K562 (cell line): ENCODE measurements around the gene PRRT1. TPM values are rescaled to one million over a fixed set of nuclear protein-coding genes. Genes with fewer than 3 reads are reported as not detected.
A peak's percentile ranks its signal among the peaks of the same experiment; 100 is the strongest.

Experiments
- BMI1 ChIP-seq: fragments of 150-350 bp; IDR thresholded peaks from 2 replicates; pipeline ENCODE4 v1.6.1; 2014; ENCODE audit warnings: low read length
- CHD2 ChIP-seq: IDR thresholded peaks from 2 replicates; pipeline ENCODE4 v1.6.1; 2011; ENCODE audit warnings: low read depth, low read length
- HDAC3 ChIP-seq: fragments of 450-650 bp; IDR thresholded peaks from 2 replicates; pipeline ENCODE4 v1.6.1; 2018; ENCODE audit warnings: borderline replicate concordance, mild to moderate bottlenecking, moderate library complexity; ENCODE audit not compliant: partially characterized antibody
- JUNB ChIP-seq: fragments of 450-650 bp; formaldehyde crosslinking; conservative IDR thresholded peaks from 2 replicates; pipeline ENCODE4 v1.4.0; 2020; ENCODE audit warnings: mild to moderate bottlenecking
- KDM1A ChIP-seq, 2 experiments: fragments of 450-650 bp; IDR thresholded peaks; 2 replicates each; pipeline ENCODE4 v1.6.1; 2016; ENCODE audit warnings: mild to moderate bottlenecking in 2 of 2
- NBN ChIP-seq: fragments of 450-650 bp; IDR thresholded peaks from 2 replicates; pipeline ENCODE4 v1.6.1; 2016; ENCODE audit warnings: low read depth, mild to moderate bottlenecking
- PRPF4 ChIP-seq: fragments of 200-400 bp; formaldehyde crosslinking; IDR thresholded peaks from one replicate; pipeline ENCODE4 v1.6.1; 2017; ENCODE audit warnings: low read length, low read depth, mild to moderate bottlenecking; ENCODE audit not compliant: insufficient read depth, poor library complexity, severe bottlenecking
- PTTG1 ChIP-seq: fragments of 450-650 bp; IDR thresholded peaks from 2 replicates; pipeline ENCODE4 v1.6.1; 2016; ENCODE audit warnings: low read depth, mild to moderate bottlenecking, missing genetic modification characterization, missing compliant biosample characterization
- PURB ChIP-seq: sonication (generic); formaldehyde crosslinking; IDR thresholded peaks from 2 replicates; pipeline ENCODE4 v1.9.0; 2021; ENCODE audit warnings: low read depth, mild to moderate bottlenecking, missing genetic modification reagents
- SMAD4 ChIP-seq: fragments of 250-450 bp; sonication (Bioruptor Pico); conservative IDR thresholded peaks from 2 replicates; pipeline ENCODE4 v1.8.0; 2021; ENCODE audit warnings: inconsistent platforms, mild to moderate bottlenecking, moderate library complexity
- ZBTB1 ChIP-seq: sonication (generic); formaldehyde crosslinking; IDR thresholded peaks from 2 replicates; pipeline ENCODE4 v1.8.1; 2023; ENCODE audit warnings: missing genetic modification reagents, low read depth, mild to moderate bottlenecking, borderline replicate concordance
- ZNF764 ChIP-seq: fragments of 250-450 bp; sonication (Bioruptor Pico); IDR thresholded peaks from 2 replicates; pipeline ENCODE4 v1.4.0; 2020; ENCODE audit warnings: low read depth, mild to moderate bottlenecking, moderate library complexity
- polyA plus RNA-seq, 8 experiments: library from polyadenylated mRNA; depleted of rRNA in 4 of 8; stranded (reverse) in 5 of 8; unstranded in 3 of 8; fragments of >200 nt; fragmentation: Nextera tagmentation in 2 of 8; fragmentation: Illumina TruSeq in 1 of 8; extraction: Ambion mirVana in 2 of 8; extraction: Trizol in 1 of 8; gene quantifications; 2 replicates each; pipeline versions ENCODE4 v1.2.1 to v1.2.3, GENCODE V29; 2011 to 2014; ENCODE audit warnings: inconsistent platforms in 1 of 8, missing spikeins in 1 of 8
- total RNA-seq, 7 experiments: library from RNA; depleted of rRNA in 6 of 7; stranded (reverse); fragments of >200 nt in 6 of 7; fragmentation: Illumina TruSeq in 2 of 7; extraction: Trizol in 2 of 7; gene quantifications; 2 replicates each; pipeline versions ENCODE4 v1.2.1 to v1.2.3, GENCODE V29; 2011 to 2021; ENCODE audit warnings: low replicate concordance in 1 of 7
- TF ChIP-seq, protein P1 (sequence below): fragments of 450-650 bp; IDR thresholded peaks from 2 replicates; pipeline ENCODE4 v1.6.1; 2016; ENCODE audit warnings: mild to moderate bottlenecking, moderate library complexity
- TF ChIP-seq, protein P2 (sequence below): fragments of 450-650 bp; formaldehyde crosslinking; IDR thresholded peaks from 2 replicates; pipeline ENCODE4 v1.4.0; 2020; ENCODE audit warnings: mild to moderate bottlenecking

Gene PRRT1
- total and polyA plus RNA-seq, 9 of the 15 experiments (the other 6 are each of a cell fraction or from before 2014, with no cell fraction given) = 0.14 to 3.5 (median 0.41) TPM

DNA sequence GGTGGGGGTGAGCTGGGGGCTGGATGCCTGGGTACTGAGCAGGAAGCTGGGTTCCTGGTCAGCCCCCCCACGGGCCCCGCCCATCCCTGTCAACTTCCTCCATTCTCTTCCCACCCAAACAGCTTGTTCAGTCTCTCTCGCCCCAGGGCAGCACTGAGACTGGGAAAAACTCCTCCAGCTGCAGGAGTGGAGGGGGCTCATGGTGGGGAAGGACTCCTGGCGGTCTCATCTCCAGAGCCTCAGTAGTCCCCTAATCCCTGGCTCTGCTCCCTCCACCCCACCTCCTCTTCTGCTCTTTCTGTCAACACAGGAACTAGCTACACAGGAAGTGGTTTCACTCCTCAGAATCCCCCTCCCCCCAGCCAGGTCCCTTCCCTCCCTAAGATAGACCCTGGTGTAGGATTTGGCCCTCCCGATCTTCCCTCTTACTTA is 40.9 kb upstream of the PRRT1 start, which contains the start of gene GPSM3 (continued):
- TF ChIP-seq, protein P1, sequence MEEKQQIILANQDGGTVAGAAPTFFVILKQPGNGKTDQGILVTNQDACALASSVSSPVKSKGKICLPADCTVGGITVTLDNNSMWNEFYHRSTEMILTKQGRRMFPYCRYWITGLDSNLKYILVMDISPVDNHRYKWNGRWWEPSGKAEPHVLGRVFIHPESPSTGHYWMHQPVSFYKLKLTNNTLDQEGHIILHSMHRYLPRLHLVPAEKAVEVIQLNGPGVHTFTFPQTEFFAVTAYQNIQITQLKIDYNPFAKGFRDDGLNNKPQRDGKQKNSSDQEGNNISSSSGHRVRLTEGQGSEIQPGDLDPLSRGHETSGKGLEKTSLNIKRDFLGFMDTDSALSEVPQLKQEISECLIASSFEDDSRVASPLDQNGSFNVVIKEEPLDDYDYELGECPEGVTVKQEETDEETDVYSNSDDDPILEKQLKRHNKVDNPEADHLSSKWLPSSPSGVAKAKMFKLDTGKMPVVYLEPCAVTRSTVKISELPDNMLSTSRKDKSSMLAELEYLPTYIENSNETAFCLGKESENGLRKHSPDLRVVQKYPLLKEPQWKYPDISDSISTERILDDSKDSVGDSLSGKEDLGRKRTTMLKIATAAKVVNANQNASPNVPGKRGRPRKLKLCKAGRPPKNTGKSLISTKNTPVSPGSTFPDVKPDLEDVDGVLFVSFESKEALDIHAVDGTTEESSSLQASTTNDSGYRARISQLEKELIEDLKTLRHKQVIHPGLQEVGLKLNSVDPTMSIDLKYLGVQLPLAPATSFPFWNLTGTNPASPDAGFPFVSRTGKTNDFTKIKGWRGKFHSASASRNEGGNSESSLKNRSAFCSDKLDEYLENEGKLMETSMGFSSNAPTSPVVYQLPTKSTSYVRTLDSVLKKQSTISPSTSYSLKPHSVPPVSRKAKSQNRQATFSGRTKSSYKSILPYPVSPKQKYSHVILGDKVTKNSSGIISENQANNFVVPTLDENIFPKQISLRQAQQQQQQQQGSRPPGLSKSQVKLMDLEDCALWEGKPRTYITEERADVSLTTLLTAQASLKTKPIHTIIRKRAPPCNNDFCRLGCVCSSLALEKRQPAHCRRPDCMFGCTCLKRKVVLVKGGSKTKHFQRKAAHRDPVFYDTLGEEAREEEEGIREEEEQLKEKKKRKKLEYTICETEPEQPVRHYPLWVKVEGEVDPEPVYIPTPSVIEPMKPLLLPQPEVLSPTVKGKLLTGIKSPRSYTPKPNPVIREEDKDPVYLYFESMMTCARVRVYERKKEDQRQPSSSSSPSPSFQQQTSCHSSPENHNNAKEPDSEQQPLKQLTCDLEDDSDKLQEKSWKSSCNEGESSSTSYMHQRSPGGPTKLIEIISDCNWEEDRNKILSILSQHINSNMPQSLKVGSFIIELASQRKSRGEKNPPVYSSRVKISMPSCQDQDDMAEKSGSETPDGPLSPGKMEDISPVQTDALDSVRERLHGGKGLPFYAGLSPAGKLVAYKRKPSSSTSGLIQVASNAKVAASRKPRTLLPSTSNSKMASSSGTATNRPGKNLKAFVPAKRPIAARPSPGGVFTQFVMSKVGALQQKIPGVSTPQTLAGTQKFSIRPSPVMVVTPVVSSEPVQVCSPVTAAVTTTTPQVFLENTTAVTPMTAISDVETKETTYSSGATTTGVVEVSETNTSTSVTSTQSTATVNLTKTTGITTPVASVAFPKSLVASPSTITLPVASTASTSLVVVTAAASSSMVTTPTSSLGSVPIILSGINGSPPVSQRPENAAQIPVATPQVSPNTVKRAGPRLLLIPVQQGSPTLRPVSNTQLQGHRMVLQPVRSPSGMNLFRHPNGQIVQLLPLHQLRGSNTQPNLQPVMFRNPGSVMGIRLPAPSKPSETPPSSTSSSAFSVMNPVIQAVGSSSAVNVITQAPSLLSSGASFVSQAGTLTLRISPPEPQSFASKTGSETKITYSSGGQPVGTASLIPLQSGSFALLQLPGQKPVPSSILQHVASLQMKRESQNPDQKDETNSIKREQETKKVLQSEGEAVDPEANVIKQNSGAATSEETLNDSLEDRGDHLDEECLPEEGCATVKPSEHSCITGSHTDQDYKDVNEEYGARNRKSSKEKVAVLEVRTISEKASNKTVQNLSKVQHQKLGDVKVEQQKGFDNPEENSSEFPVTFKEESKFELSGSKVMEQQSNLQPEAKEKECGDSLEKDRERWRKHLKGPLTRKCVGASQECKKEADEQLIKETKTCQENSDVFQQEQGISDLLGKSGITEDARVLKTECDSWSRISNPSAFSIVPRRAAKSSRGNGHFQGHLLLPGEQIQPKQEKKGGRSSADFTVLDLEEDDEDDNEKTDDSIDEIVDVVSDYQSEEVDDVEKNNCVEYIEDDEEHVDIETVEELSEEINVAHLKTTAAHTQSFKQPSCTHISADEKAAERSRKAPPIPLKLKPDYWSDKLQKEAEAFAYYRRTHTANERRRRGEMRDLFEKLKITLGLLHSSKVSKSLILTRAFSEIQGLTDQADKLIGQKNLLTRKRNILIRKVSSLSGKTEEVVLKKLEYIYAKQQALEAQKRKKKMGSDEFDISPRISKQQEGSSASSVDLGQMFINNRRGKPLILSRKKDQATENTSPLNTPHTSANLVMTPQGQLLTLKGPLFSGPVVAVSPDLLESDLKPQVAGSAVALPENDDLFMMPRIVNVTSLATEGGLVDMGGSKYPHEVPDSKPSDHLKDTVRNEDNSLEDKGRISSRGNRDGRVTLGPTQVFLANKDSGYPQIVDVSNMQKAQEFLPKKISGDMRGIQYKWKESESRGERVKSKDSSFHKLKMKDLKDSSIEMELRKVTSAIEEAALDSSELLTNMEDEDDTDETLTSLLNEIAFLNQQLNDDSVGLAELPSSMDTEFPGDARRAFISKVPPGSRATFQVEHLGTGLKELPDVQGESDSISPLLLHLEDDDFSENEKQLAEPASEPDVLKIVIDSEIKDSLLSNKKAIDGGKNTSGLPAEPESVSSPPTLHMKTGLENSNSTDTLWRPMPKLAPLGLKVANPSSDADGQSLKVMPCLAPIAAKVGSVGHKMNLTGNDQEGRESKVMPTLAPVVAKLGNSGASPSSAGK = no peak
- TF ChIP-seq PRPF4 = no peak
- no peak for TF ChIP-seq ZBTB1 (CRISPR knock-in tag)
- TF ChIP-seq, protein P2, sequence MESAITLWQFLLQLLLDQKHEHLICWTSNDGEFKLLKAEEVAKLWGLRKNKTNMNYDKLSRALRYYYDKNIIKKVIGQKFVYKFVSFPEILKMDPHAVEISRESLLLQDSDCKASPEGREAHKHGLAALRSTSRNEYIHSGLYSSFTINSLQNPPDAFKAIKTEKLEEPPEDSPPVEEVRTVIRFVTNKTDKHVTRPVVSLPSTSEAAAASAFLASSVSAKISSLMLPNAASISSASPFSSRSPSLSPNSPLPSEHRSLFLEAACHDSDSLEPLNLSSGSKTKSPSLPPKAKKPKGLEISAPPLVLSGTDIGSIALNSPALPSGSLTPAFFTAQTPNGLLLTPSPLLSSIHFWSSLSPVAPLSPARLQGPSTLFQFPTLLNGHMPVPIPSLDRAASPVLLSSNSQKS (CRISPR knock-in tag) = no peak
- no peak for TF ChIP-seq CHD2
- peak; percentile 60 for TF ChIP-seq SMAD4 (CRISPR knock-in tag)
- TF ChIP-seq ZNF764 (CRISPR knock-in tag) = no peak
- TF ChIP-seq PTTG1 (tag) = no peak
- no peak for TF ChIP-seq BMI1
- no peak for TF ChIP-seq JUNB (CRISPR knock-in tag)
- TF ChIP-seq NBN = peak; percentile 86
- TF ChIP-seq KDM1A (IDR thresholded peaks at IDR 0.05) = peak in 1 of 2 experiments; percentile 49; a peak in 1 of 4 replicates
- no peak for TF ChIP-seq PURB
- peak; percentile 63 for TF ChIP-seq HDAC3
